Measurements from ENCODE around the gene MED17.

GRCh38 chr11:93842461-93842860 is 58.4 kb downstream of the MED17 start:
- TF ChIP-seq GATA3 (IDR thresholded peaks at IDR 0.05; ENCODE audit: low read depth, low read length) (no peak), GATA2 (IDR thresholded peaks at IDR 0.05; ENCODE audit: low read depth, low read length) (no peak)

Measured in SH-SY5Y (cell line).